ENCODE results near the gene GPC5.

The GPC5 gene

DNA sequence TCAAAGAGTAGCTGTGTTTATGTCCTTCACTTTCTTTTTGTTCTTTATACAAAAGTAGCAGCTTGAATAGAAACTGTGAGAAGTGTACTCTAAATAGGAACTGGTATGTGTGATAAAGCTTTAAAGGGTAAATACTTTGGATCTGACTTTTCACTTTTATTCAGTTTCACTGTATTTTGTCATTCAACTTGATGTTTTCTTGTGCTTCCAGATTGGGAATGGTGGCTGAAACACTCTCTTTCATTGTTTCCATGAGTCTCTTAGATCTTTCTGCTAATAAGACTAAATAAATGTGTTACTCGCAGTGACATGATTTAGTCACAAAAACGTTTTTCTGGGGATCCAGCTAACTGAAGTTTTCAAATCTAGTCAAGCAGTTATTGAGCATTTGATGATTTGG, 133.2 kb downstream of the GPC5 start (continued):
- TF ChIP-seq ZNF266 (tag by site-specific recombination; IDR thresholded peaks at IDR 0.05; ENCODE audit: low read depth) (no peak), ZNF473 (tag by site-specific recombination; IDR thresholded peaks at IDR 0.05) (no peak), ZNF768 (tag by site-specific recombination; IDR thresholded peaks at IDR 0.05) (no peak)
- TF ChIP-seq, protein P1, sequence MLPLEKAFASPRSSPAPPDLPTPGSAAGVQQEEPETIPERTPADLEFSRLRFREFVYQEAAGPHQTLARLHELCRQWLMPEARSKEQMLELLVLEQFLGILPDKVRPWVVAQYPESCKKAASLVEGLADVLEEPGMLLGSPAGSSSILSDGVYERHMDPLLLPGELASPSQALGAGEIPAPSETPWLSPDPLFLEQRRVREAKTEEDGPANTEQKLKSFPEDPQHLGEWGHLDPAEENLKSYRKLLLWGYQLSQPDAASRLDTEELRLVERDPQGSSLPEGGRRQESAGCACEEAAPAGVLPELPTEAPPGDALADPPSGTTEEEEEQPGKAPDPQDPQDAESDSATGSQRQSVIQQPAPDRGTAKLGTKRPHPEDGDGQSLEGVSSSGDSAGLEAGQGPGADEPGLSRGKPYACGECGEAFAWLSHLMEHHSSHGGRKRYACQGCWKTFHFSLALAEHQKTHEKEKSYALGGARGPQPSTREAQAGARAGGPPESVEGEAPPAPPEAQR (tag by site-specific recombination; IDR thresholded peaks at IDR 0.05): no peak

DNA sequence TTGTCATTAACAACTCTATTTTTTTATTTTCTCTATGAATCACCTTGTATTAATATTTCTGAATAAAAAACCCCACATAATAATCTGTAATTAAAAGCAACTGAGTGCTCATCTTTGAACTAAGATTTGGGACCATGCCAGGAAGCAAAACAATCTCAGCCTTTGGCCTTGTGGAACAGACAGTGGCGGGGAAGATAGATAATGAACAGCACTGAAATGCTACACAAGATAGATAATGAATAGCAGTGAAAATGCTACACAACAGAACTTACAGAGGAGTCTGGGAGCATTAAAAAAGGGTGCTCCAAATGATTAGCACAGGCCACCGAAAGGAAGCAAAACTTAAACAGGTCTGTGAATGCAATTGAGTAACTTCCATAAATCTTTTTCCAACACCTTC, 134.9 kb downstream of the GPC5 start:
- TF ChIP-seq ZNF37A (tag by site-specific recombination; IDR thresholded peaks at IDR 0.05): no peak
- no peak for TF ChIP-seq HOXD13 (CRISPR knock-in tag; IDR thresholded peaks at IDR 0.05; ENCODE audit: borderline replicate concordance)
- no peak for TF ChIP-seq ZNF266 (tag by site-specific recombination; IDR thresholded peaks at IDR 0.05; ENCODE audit: low read depth)
- no peak for TF ChIP-seq GLIS2 (tag by site-specific recombination; IDR thresholded peaks at IDR 0.05)
- no peak for TF ChIP-seq ZNF514 (tag by site-specific recombination; IDR thresholded peaks at IDR 0.05)
- no peak for TF ChIP-seq ZNF610 (tag by site-specific recombination; IDR thresholded peaks at IDR 0.05; ENCODE audit: borderline replicate concordance)
- TF ChIP-seq ZSCAN23 (tag by site-specific recombination; IDR thresholded peaks at IDR 0.05): no peak
- TF ChIP-seq ZNF155 (tag by site-specific recombination; IDR thresholded peaks at IDR 0.05): no peak
- TF ChIP-seq KLF10 (tag by site-specific recombination; IDR thresholded peaks at IDR 0.05): no peak
- no peak for TF ChIP-seq ZNF629 (tag by site-specific recombination; IDR thresholded peaks at IDR 0.05)
- TF ChIP-seq GLI4 (tag by site-specific recombination; IDR thresholded peaks at IDR 0.05): no peak
- no peak for TF ChIP-seq ZNF654 (tag by site-specific recombination; IDR thresholded peaks at IDR 0.05; ENCODE audit: low read depth)
- TF ChIP-seq, protein P2, sequence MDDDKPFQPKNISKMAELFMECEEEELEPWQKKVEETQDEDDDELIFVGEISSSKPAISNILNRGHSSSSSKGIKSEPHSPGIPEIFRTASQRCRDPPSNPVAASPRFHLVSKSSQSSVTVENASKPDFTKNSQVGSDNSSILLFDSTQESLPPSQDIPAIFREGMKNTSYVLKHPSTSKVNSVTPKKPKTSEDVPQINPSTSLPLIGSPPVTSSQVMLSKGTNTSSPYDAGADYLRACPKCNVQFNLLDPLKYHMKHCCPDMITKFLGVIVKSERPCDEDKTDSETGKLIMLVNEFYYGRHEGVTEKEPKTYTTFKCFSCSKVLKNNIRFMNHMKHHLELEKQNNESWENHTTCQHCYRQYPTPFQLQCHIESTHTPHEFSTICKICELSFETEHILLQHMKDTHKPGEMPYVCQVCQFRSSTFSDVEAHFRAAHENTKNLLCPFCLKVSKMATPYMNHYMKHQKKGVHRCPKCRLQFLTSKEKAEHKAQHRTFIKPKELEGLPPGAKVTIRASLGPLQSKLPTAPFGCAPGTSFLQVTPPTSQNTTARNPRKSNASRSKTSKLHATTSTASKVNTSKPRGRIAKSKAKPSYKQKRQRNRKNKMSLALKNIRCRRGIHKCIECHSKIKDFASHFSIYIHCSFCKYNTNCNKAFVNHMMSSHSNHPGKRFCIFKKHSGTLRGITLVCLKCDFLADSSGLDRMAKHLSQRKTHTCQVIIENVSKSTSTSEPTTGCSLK (tag by site-specific recombination; IDR thresholded peaks at IDR 0.05): no peak
- H3K27ac ChIP-seq (ENCODE audit: extremely low read depth, low read depth, low read length): no peak overlapping the region
- H3K9me3 ChIP-seq (ENCODE audit: control insufficient read depth, insufficient read depth, low read depth, low read length): no peaks in the 10 kb centered on the region
- H3K36me3 ChIP-seq (ENCODE audit: control insufficient read depth in 2 of 2, insufficient read depth in 1 of 2, low read length in 2 of 2): no peaks in the 10 kb centered on the region
- H3K4me1 ChIP-seq (ENCODE audit: control insufficient read depth, insufficient read depth, low read length): no peaks in the 10 kb centered on the region
- ChIA-PET CTCF (no interaction called here), POLR2A (no interaction called here)
- H3K4me3 ChIP-seq (ENCODE audit: low read depth, low read length): no peak overlapping the region

GRCh38 chr13:91534996-91535395, 136.6 kb downstream of the GPC5 start:
- Histone ChIP-seq H3K9me3 (ENCODE audit: control insufficient read depth, insufficient read depth, low read depth, low read length) (no peaks in the 10 kb centered on the region), H3K4me1 (ENCODE audit: control insufficient read depth, insufficient read depth, low read length) (no peaks in the 10 kb centered on the region), H3K27ac (ENCODE audit: extremely low read depth, low read depth, low read length) (no peak overlapping the region), H3K36me3 (ENCODE audit: control insufficient read depth in 2 of 2, insufficient read depth in 1 of 2, low read length in 2 of 2) (no peaks in the 10 kb centered on the region), H3K4me3 (ENCODE audit: low read depth, low read length) (no peak overlapping the region)
- POLR2A ChIA-PET: no interaction called here
- CTCF ChIA-PET: no interaction called here
- TF ChIP-seq ZIC2 (tag by site-specific recombination; IDR thresholded peaks at IDR 0.05) (no peak), BCL11A (tag by site-specific recombination; IDR thresholded peaks at IDR 0.05; ENCODE audit: low read depth) (no peak), ZFP41 (tag by site-specific recombination; IDR thresholded peaks at IDR 0.05; ENCODE audit: borderline replicate concordance) (no peak), ZNF157 (tag by site-specific recombination; IDR thresholded peaks at IDR 0.05) (no peak), ZNF837 (tag by site-specific recombination; IDR thresholded peaks at IDR 0.05) (no peak), ZNF670 (tag by site-specific recombination; IDR thresholded peaks at IDR 0.05; ENCODE audit: low read depth) (no peak), ZNF350 (tag by site-specific recombination; IDR thresholded peaks at IDR 0.05) (no peak), INSM2 (tag by site-specific recombination; IDR thresholded peaks at IDR 0.05) (no peak), ZNF843 (tag by site-specific recombination; IDR thresholded peaks at IDR 0.05) (no peak), ZNF114 (tag by site-specific recombination; IDR thresholded peaks at IDR 0.05) (no peak), HOXD13 (CRISPR knock-in tag; IDR thresholded peaks at IDR 0.05; ENCODE audit: borderline replicate concordance) (no peak), ATF2 (tag by site-specific recombination; IDR thresholded peaks at IDR 0.05; ENCODE audit: low read depth) (no peak)
- TF ChIP-seq, protein P3, sequence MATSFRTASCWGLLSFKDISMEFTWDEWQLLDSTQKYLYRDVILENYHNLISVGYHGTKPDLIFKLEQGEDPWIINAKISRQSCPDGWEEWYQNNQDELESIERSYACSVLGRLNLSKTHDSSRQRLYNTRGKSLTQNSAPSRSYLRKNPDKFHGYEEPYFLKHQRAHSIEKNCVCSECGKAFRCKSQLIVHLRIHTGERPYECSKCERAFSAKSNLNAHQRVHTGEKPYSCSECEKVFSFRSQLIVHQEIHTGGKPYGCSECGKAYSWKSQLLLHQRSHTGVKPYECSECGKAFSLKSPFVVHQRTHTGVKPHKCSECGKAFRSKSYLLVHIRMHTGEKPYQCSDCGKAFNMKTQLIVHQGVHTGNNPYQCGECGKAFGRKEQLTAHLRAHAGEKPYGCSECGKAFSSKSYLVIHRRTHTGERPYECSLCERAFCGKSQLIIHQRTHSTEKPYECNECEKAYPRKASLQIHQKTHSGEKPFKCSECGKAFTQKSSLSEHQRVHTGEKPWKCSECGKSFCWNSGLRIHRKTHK (tag by site-specific recombination; IDR thresholded peaks at IDR 0.05): no peak

All from HEK293 (cell line).